Lower leg skin (tissue), 4 donors: ENCODE data around the gene MUSK. TPM values are rescaled to one million over a fixed set of nuclear protein-coding genes. Genes with fewer than 3 reads are reported as not detected.

Experiments
- DNase-seq, 2 donors: peaks; one replicate each; pipeline ENCODE4 v3.0.0-alpha.2; 2019; ENCODE audit warnings: low spot score in 2 of 2
- H3K4me3 ChIP-seq: fragments of 200-600 bp; sonication (generic); 2 replicates; pipeline ENCODE4 v1.5.1; 2017; ENCODE audit warnings: mild to moderate bottlenecking, low read depth; ENCODE audit not compliant: poor library complexity, severe bottlenecking
- POLR2A ChIP-seq, 2 donors: fragments of 450-650 bp; IDR thresholded peaks; one replicate each; pipeline ENCODE4 v1.6.1; 2016 to 2017; ENCODE audit warnings: antibody characterized with exemption in 2 of 2, mild to moderate bottlenecking in 1 of 2, moderate library complexity in 1 of 2
- WGBS, 2 donors: methylation state at CpG; one replicate each; pipeline ENCODE4 v1.1.5; 2018; 5-methylcytosine and 5-hydroxymethylcytosine counted together
- intact Hi-C: fragments of 100-400 bp; cut with DNase I; formaldehyde crosslinking; loops from one replicate; pipeline ENCODE4 v1.15.0; 2023; ENCODE audit warnings: low total_unique reads
- total RNA-seq, 4 donors: library from RNA; depleted of rRNA; stranded (reverse); fragments of >200 nt; gene quantifications; one replicate each; pipeline ENCODE4 v1.1.0, GENCODE V29; 2016
- TF ChIP-seq, protein P1 (sequence below), 3 donors: fragments of 450-650 bp; IDR thresholded peaks; one replicate each; pipeline ENCODE4 v1.5.1; 2016; ENCODE audit warnings: antibody characterized with exemption in 3 of 3, mild to moderate bottlenecking in 3 of 3, moderate library complexity in 2 of 3

Gene MUSK
- total RNA-seq, 4 donors from 2014 or later: 0.23 to 4.7 (median 0.68) TPM

GRCh38 chr9:110835859-110836271, 167.3 kb downstream of the MUSK start:
- intact Hi-C loops: no loop called here
- TF ChIP-seq, protein P1, sequence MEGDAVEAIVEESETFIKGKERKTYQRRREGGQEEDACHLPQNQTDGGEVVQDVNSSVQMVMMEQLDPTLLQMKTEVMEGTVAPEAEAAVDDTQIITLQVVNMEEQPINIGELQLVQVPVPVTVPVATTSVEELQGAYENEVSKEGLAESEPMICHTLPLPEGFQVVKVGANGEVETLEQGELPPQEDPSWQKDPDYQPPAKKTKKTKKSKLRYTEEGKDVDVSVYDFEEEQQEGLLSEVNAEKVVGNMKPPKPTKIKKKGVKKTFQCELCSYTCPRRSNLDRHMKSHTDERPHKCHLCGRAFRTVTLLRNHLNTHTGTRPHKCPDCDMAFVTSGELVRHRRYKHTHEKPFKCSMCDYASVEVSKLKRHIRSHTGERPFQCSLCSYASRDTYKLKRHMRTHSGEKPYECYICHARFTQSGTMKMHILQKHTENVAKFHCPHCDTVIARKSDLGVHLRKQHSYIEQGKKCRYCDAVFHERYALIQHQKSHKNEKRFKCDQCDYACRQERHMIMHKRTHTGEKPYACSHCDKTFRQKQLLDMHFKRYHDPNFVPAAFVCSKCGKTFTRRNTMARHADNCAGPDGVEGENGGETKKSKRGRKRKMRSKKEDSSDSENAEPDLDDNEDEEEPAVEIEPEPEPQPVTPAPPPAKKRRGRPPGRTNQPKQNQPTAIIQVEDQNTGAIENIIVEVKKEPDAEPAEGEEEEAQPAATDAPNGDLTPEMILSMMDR (IDR thresholded peaks at IDR 0.05): no peak
- no peak for TF ChIP-seq POLR2A (IDR thresholded peaks at IDR 0.05)
- H3K4me3 ChIP-seq: no peak overlapping the region
- DNase-seq: no peak
- WGBS, 2 donors: 60 to 70% methylated on average over 1 of the region's 1 CpG

DNA sequence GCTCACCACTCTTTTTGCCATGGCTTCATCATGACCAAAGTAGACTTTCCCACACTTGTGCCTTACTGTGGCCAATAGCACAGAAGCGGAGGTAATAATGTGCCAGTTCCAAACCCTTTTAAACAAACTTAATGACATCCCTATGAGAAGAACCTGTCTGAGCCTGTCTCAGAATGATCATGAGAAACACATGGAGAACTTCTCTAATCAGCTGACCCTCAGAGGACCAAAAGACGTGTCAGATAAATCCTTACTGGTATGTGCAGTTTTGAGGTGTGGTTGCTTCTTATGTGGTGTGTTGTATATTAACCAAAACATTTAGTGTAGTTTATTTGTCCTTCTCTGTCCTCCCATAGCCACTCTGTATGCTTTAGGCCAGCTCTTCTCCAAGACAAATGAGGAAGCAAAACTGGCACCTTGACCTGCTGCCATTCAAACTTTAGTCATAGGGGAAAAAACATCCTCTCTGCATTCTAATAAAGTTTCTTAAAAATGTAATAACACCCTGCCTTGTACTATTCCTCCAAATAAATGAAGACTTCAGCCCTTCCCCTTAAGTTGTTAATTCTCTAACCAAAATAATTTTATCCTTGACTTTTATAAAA, 168.9 kb downstream of the MUSK start:
- DNase-seq: no peak
- intact Hi-C loops: no loop called here
- TF ChIP-seq, protein P1 (IDR thresholded peaks at IDR 0.05): no peak
- no peak for TF ChIP-seq POLR2A (IDR thresholded peaks at IDR 0.05)
- WGBS, 2 donors: 84% methylated on average over 2 of the region's 2 CpGs
- H3K4me3 ChIP-seq: no peak overlapping the region

- no peak overlapping the region for H3K4me3 ChIP-seq
- no peak for DNase-seq
- intact Hi-C loops: no loop called here
- 87 to 89% methylated on average over 9 of the region's 9 CpGs for WGBS, 2 donors
- TF ChIP-seq, protein P1 (IDR thresholded peaks at IDR 0.05): no peak
- TF ChIP-seq POLR2A (IDR thresholded peaks at IDR 0.05): no peak
Observed at GRCh38 chr9:110842169-110842568, 173.6 kb downstream of the MUSK start.

- WGBS, 2 donors: 42 to 48% methylated on average over 3 of the region's 3 CpGs
- TF ChIP-seq, protein P1 (IDR thresholded peaks at IDR 0.05): no peak
- H3K4me3 ChIP-seq: no peak overlapping the region
- intact Hi-C loops: no loop called here
- no peak for DNase-seq
Observed at GRCh38 chr9:110842986-110843385, 174.4 kb downstream of the MUSK start.

- 90% methylated on average over 1 of the region's 1 CpG for WGBS, 2 donors
- intact Hi-C loops: no loop called here
- DNase-seq: no peak
- H3K4me3 ChIP-seq: no peak overlapping the region
- TF ChIP-seq, protein P1 (IDR thresholded peaks at IDR 0.05): no peak
- no peak for TF ChIP-seq POLR2A (IDR thresholded peaks at IDR 0.05)
Observed at GRCh38 chr9:110844121-110844520, 175.5 kb downstream of the MUSK start.

DNA sequence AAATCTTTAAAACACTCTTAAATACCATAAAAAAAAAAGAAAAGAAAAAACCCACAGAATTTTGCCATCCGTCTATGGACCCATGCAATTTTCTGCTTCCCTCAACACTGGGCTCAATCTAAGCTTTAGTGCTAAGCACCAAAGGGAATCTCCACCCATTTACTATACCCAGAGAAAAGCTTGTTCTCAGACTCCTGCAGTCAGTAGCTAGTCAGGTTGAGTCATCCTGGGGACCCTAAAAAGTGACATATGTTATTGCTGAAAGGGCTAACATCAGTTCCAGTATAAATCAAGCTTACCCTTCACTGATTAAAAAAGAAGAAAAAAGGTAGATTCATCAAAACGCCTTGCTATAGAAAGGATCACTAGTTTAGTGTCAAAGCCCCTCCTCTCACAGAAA, 177.6 kb downstream of the MUSK start:
- H3K4me3 ChIP-seq: no peak overlapping the region
- DNase-seq: no peak
- intact Hi-C loops: no loop called here
- 86% methylated on average over 2 of the region's 2 CpGs for WGBS, 2 donors
- TF ChIP-seq POLR2A (IDR thresholded peaks at IDR 0.05): no peak
- TF ChIP-seq, protein P1 (IDR thresholded peaks at IDR 0.05): no peak
